OCI-LY7 (cell line): ENCODE measurements around the gene CISH. TPM values are rescaled to one million over a fixed set of nuclear protein-coding genes. Genes with fewer than 3 reads are reported as not detected.
A peak's percentile ranks its signal among the peaks of the same experiment; 100 is the strongest.

Source experiments
- BruUV-seq: library from RNA; stranded (reverse); fragments of 400-500 nt; replicated peaks from 2 replicates; lab custom pipeline; 2021; lab: Mats Ljungman, UMichigan
- CTCF ChIA-PET: fragments of 300-600 bp; sonication (Branson Sonifier 250); formaldehyde crosslinking; loops from one replicate; lab custom pipeline; 2022; ENCODE audit warnings: antibody characterized with exemption; ENCODE audit not compliant: unreplicated experiment; lab: Charles Lee
- POLR2A ChIA-PET: fragments of 300-600 bp; sonication (Branson Sonifier 250); formaldehyde crosslinking; loops from one replicate; lab custom pipeline; 2022; ENCODE audit warnings: antibody characterized with exemption; lab: Charles Lee
- DNase-seq: peaks from one replicate; pipeline ENCODE4 v3.0.0-alpha.2; 2015; ENCODE audit warnings: low spot score
- H2AFZ ChIP-seq: fragments of 200-600 bp; sonication (generic), shearing (Covaris generic); 2 replicates; pipeline ENCODE4 v1.6.1; 2014; ENCODE audit warnings: mild to moderate bottlenecking, antibody characterized with exemption, low read length, moderate library complexity
- H3K27ac ChIP-seq: fragments of 200-600 bp; sonication (generic); 2 replicates; pipeline ENCODE4 v1.5.1; 2014; ENCODE audit warnings: mixed run types, low read depth, mild to moderate bottlenecking, moderate library complexity, low read length, inconsistent platforms; ENCODE audit not compliant: poor library complexity, severe bottlenecking
- H3K36me3 ChIP-seq: fragments of 200-600 bp; sonication (generic); 2 replicates; pipeline ENCODE4 v1.6.1; 2014; ENCODE audit warnings: mild to moderate bottlenecking, antibody characterized with exemption, low read length, moderate library complexity, mixed read lengths; ENCODE audit not compliant: insufficient read depth
- H3K4me1 ChIP-seq: fragments of 200-600 bp; sonication (generic); 2 replicates; pipeline ENCODE4 v1.5.1; 2014; ENCODE audit warnings: mild to moderate bottlenecking, low read length; ENCODE audit not compliant: insufficient read depth, poor library complexity, severe bottlenecking
- H3K4me2 ChIP-seq: fragments of 200-600 bp; sonication (generic); 2 replicates; pipeline ENCODE4 v1.6.1; 2014; ENCODE audit warnings: mild to moderate bottlenecking, low read length
- H3K4me3 ChIP-seq: fragments of 200-600 bp; sonication (generic); 2 replicates; pipeline ENCODE4 v1.5.1; 2014; ENCODE audit warnings: mild to moderate bottlenecking, low read depth, low read length; ENCODE audit not compliant: poor library complexity, severe bottlenecking
- H3K79me2 ChIP-seq: fragments of 200-600 bp; sonication (generic); 2 replicates; pipeline ENCODE4 v1.6.1; 2016; ENCODE audit warnings: low read depth, mild to moderate bottlenecking, low read length, moderate library complexity, mixed read lengths; ENCODE audit not compliant: insufficient read depth
- H3K9me2 ChIP-seq: fragments of 200-600 bp; sonication (generic); 2 replicates; pipeline ENCODE4 v1.6.1; 2016; ENCODE audit warnings: mild to moderate bottlenecking, low read length, mixed read lengths; ENCODE audit not compliant: insufficient read depth
- H3K9me3 ChIP-seq: fragments of 200-600 bp; sonication (generic); 2 replicates; pipeline ENCODE4 v1.6.1; 2014; ENCODE audit warnings: mild to moderate bottlenecking, mixed run types, low read length, mixed read lengths
- H4K20me1 ChIP-seq: fragments of 200-600 bp; sonication (generic); 2 replicates; pipeline ENCODE4 v1.6.1; 2014; ENCODE audit warnings: mild to moderate bottlenecking, antibody characterized with exemption, low read length, moderate library complexity, mixed read lengths; ENCODE audit not compliant: insufficient read depth
- EZH2phosphoT487 ChIP-seq: fragments of 200-600 bp; sonication (generic); IDR thresholded peaks from 2 replicates; pipeline ENCODE4 v1.6.1; 2018; ENCODE audit warnings: low read depth, borderline replicate concordance, mild to moderate bottlenecking, mixed run types, antibody characterized with exemption, low read length, moderate library complexity, mixed read lengths
- intact Hi-C: fragments of 100-400 bp; cut with micrococcal nuclease; formaldehyde crosslinking; loops from one replicate; pipeline ENCODE4 v1.10.0; 2022; ENCODE audit not compliant: unreplicated experiment
- total RNA-seq, 2 experiments: library from RNA; depleted of rRNA in 1 of 2; stranded (reverse); fragments of >200 nt in 1 of 2; shearing (Covaris generic) in 1 of 2; gene quantifications; 2 replicates each; pipeline ENCODE4 v1.2.3, GENCODE V29; 2014 to 2022
- TF ChIP-seq, protein P1 (sequence below): fragments of 200-600 bp; sonication (generic); conservative IDR thresholded peaks from 2 replicates; pipeline ENCODE4 v1.5.1; 2014; ENCODE audit warnings: mild to moderate bottlenecking, antibody characterized with exemption, low read length, moderate library complexity, mixed read lengths

Gene CISH
- total RNA-seq, 2 experiments from 2014 or later: not detected

DNA sequence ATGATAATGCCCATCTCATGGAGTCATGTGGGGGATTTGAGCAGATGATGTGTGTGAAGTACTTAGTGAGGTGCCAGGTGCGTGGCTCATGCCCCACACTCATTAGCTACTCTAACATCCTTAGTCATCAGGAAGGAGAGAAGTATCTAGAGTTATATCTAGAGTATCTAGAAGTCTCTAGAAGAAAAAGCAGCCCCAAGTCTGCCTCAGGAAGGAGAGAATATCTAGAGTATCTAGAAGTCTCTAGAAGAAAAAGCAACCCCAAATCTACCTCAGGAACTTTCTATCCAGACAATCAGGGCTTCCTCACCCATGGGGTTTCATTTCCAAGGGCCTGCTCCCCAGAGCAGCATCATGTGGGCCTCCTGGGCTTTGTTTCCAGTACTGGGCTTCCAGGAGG, 38.4 kb upstream of the CISH start:
- BruUV-seq: no TSS peak
- intact Hi-C loops: no loop called here
- no peak overlapping the region for H2AFZ ChIP-seq
- no peak for DNase-seq
- CTCF ChIA-PET: no interaction called here
- H4K20me1 ChIP-seq: no peaks in the 10 kb centered on the region
- no peak overlapping the region for H3K4me2 ChIP-seq
- H3K4me3 ChIP-seq: no peak overlapping the region
- H3K4me1 ChIP-seq: no peaks in the 10 kb centered on the region
- no peaks in the 10 kb centered on the region for H3K9me2 ChIP-seq
- H3K79me2 ChIP-seq: no peaks in the 10 kb centered on the region
- POLR2A ChIA-PET: no interaction called here
- H3K27ac ChIP-seq: no peak overlapping the region
- H3K9me3 ChIP-seq: no peaks in the 10 kb centered on the region
- no peaks in the 10 kb centered on the region for H3K36me3 ChIP-seq
- no peak for TF ChIP-seq EZH2phosphoT487
- TF ChIP-seq, protein P1, sequence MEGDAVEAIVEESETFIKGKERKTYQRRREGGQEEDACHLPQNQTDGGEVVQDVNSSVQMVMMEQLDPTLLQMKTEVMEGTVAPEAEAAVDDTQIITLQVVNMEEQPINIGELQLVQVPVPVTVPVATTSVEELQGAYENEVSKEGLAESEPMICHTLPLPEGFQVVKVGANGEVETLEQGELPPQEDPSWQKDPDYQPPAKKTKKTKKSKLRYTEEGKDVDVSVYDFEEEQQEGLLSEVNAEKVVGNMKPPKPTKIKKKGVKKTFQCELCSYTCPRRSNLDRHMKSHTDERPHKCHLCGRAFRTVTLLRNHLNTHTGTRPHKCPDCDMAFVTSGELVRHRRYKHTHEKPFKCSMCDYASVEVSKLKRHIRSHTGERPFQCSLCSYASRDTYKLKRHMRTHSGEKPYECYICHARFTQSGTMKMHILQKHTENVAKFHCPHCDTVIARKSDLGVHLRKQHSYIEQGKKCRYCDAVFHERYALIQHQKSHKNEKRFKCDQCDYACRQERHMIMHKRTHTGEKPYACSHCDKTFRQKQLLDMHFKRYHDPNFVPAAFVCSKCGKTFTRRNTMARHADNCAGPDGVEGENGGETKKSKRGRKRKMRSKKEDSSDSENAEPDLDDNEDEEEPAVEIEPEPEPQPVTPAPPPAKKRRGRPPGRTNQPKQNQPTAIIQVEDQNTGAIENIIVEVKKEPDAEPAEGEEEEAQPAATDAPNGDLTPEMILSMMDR: no peak

DNA sequence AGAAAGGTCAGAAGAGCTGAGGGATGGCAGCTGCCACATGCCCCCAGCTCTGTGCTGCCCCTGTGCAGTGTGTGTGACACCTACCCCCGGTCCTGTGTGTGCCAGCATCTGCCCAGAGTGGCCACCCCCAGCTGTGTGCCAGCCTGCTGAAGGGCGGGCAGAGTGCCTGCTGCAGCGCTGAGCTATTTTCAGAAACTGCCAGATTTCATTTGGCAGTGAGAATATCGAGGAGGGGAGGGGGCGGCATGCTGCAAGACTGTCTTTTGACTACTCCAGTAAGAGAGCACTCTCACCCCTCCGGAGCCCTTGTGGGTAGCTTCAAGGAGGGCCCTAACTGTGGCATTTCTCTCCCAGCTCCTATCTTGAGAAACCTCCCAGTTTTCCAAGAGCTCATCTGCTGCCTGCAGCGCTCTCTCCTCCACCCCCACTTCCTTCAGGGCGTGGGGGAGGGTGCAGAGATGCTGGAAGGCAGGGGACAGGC, 37.9 kb upstream of the CISH start:
- CTCF ChIA-PET: no interaction called here

DNA sequence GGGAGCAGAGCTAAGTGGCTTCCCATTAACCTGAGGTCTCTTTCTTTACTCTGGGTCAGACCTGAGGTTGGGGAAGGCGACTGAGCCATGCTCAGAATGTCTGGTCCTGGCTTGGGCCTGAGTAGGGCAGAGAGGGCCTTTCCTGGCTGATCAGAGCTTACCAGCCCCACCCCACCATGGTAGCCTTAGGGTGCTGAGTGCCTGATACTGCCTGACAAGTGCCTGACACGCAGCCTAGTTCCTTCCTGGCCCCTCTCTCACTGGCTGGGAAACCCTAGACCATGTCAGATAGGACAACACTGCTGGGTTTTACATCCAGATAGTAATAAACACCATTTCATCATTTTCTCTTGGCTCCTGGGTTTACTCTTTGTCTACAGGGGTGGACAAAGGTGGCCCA, 37.4 kb upstream of the CISH start:
- Histone ChIP-seq H3K9me2 (no peaks in the 10 kb centered on the region), H4K20me1 (no peaks in the 10 kb centered on the region), H3K4me2 (no peak overlapping the region), H3K36me3 (no peaks in the 10 kb centered on the region), H2AFZ (no peak overlapping the region), H3K9me3 (no peaks in the 10 kb centered on the region), H3K79me2 (no peaks in the 10 kb centered on the region), H3K4me3 (no peak overlapping the region), H3K4me1 (no peaks in the 10 kb centered on the region), H3K27ac (no peak overlapping the region)
- TSS peak; percentile 58 for BruUV-seq
- intact Hi-C loops: no loop called here
- ChIA-PET POLR2A (interaction anchor here (0.6 kb wide), 1 partner anchor 155 kb away, joined by 5 read pairs; no protein-coding TSS in a partner anchor), CTCF (no interaction called here)
- TF ChIP-seq, protein P1: no peak
- TF ChIP-seq EZH2phosphoT487: no peak
- DNase-seq: no peak

More for the DNA sequence above, 37.9 kb upstream of the CISH start:
- Histone ChIP-seq H3K4me1 (no peaks in the 10 kb centered on the region), H2AFZ (no peak overlapping the region), H3K36me3 (no peaks in the 10 kb centered on the region), H3K27ac (no peak overlapping the region), H3K4me2 (no peak overlapping the region), H3K79me2 (no peaks in the 10 kb centered on the region), H3K4me3 (no peak overlapping the region), H3K9me3 (no peaks in the 10 kb centered on the region), H3K9me2 (no peaks in the 10 kb centered on the region), H4K20me1 (no peaks in the 10 kb centered on the region)
- intact Hi-C loops: no loop called here
- TF ChIP-seq, protein P1: no peak
- no peak for TF ChIP-seq EZH2phosphoT487
- POLR2A ChIA-PET: no interaction called here
- DNase-seq: no peak
- BruUV-seq: no TSS peak
